ENCODE measurements around the gene TMEM234.

TMEM234 gene

DNA sequence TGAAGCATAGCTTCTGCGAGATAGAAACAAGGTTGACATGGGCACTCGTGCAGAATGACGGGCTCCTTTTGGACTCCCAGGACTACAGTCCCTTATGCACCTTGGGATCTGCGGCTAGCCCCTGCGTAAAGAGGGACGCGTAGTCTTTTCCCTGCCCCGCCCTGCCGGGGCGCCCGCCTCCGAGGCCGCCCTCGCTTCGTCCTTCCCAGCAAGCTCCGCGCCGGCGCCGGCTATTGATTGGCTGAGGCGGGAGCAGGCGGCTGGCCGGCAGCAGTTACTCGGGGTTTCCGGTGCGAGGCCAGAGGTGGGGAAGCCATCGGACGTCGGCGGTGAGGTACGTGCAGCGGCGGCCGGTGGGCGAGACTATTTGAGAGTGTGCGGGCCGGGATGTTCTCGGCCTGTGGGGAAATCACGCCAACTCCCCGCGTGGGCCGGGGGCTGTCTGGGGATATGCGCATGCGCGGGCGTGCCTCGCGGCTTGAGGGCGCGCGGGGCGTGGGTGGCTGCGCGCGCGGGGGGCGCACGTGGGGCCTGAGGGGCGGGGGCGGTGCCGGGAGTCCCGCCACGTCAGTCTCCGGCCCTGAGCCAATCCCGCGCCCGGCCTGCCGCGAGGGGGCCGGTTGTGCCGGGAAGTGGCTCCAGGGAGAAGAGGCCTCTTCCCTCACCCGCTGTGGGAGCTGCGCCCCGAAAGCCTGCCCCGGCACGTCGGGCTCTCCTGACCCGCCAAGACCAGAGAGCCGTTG lies 42.5 kb downstream of the TMEM234 start, which contains the start of gene TXLNA:
TXLNA (plus strand) TSS at position 233 of the 743 bp plus-strand sequence. CDS start 671 bp downstream, outside the sequence.
- ChIA-PET POLR2A (interaction anchor here (0.6 to 1.2 kb wide), 3 partner anchors 107 to 127 kb away, joined by 3 read pairs; partner anchors contain the start of gene TMEM39B), CTCF (interaction anchor here (0.9 to 1.5 kb wide), 3 partner anchors 18 to 71 kb away, joined by 3 to 5 read pairs (median 3); partner anchors contain the start of gene KPNA6)
- under 1% methylated on average over 61 of the region's 79 CpGs for WGBS (ENCODE audit: insufficient coverage)
- peak; percentile 84 to 88 (median 84) for DNase-seq
- H3K36me3 ChIP-seq (ENCODE audit: control insufficient read depth in 4 of 4, insufficient read depth in 4 of 4, low read length in 3 of 4), result peaks cover 5 to 43% (median 23%) of the 10 kb centered on the region in 4 experiments
- H3K9me3 ChIP-seq (ENCODE audit: control extremely low read depth in 1 of 5, control insufficient read depth in 4 of 5, insufficient read depth in 2 of 5, low read depth in 1 of 5, low read length in 4 of 5), result no peaks in the 10 kb centered on the region
- peak within 1 kb of the TSS; percentile 42 to 89 for H3K27ac ChIP-seq (ENCODE audit: insufficient read depth in 1 of 2, low read depth in 1 of 2, low read length in 2 of 2, poor library complexity in 1 of 2, severe bottlenecking in 2 of 2)
- H3K4me3 ChIP-seq (ENCODE audit: control insufficient read depth in 1 of 7, extremely low read depth in 1 of 7, insufficient read depth in 4 of 7, low read depth in 2 of 7, low read length in 6 of 7), result peak within 1 kb of the TSS; percentile 45 to 89 (median 71)
- H3K4me1 ChIP-seq (ENCODE audit: control extremely low read depth in 1 of 4, control insufficient read depth in 4 of 4, insufficient read depth in 4 of 4, low read length in 3 of 4), result peaks cover 0 to 40% (median 33%) of the 10 kb centered on the region in 4 experiments
- H3K27me3 ChIP-seq (replicated peaks in 2 of 5; ENCODE audit: control insufficient read depth in 4 of 5, insufficient read depth in 5 of 5, low read length in 4 of 5), result no peaks in the 10 kb centered on the region

DNA sequence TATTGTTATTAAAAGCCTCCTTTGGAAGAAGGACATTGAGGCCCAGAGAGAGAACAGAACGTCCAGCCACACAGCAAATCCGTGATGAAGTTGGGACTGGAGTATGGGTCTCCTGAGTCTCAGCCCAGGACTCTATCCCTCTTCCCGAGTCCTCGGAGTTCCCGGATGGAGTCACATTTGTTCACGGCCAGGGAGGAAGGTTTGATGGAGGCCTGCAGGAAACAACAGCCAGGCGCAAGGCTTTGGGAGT lies 43.0 kb downstream of the TMEM234 start:
- Histone ChIP-seq H3K27ac (ENCODE audit: insufficient read depth in 1 of 2, low read depth in 1 of 2, low read length in 2 of 2, poor library complexity in 1 of 2, severe bottlenecking in 2 of 2) (peak overlapping the region in 1 of 2 experiments; percentile 89), H3K4me3 (ENCODE audit: control insufficient read depth in 1 of 7, extremely low read depth in 1 of 7, insufficient read depth in 4 of 7, low read depth in 2 of 7, low read length in 6 of 7) (peak overlapping the region in 6 of 7 experiments; percentile 25 to 89 (median 72)), H3K4me1 (ENCODE audit: control extremely low read depth in 1 of 4, control insufficient read depth in 4 of 4, insufficient read depth in 4 of 4, low read length in 3 of 4) (peaks cover 0 to 35% (median 29%) of the 10 kb centered on the region in 4 experiments), H3K27me3 (replicated peaks in 2 of 5; ENCODE audit: control insufficient read depth in 4 of 5, insufficient read depth in 5 of 5, low read length in 4 of 5) (no peaks in the 10 kb centered on the region), H3K9me3 (ENCODE audit: control extremely low read depth in 1 of 5, control insufficient read depth in 4 of 5, insufficient read depth in 2 of 5, low read depth in 1 of 5, low read length in 4 of 5) (no peaks in the 10 kb centered on the region), H3K36me3 (ENCODE audit: control insufficient read depth in 4 of 4, insufficient read depth in 4 of 4, low read length in 3 of 4) (peaks cover 4 to 43% (median 18%) of the 10 kb centered on the region in 4 experiments)
- CTCF ChIA-PET, result interaction anchor here (0.9 kb wide), 1 partner anchor 18 kb away, joined by 3 read pairs; no protein-coding TSS in a partner anchor
- WGBS (ENCODE audit: insufficient coverage), result 42% methylated on average over 6 of the region's 7 CpGs
- POLR2A ChIA-PET, result interaction anchor here (0.6 to 1.2 kb wide), 3 partner anchors 106 to 128 kb away, joined by 3 read pairs; partner anchors contain the start of gene TMEM39B
- DNase-seq, result no peak

DNA sequence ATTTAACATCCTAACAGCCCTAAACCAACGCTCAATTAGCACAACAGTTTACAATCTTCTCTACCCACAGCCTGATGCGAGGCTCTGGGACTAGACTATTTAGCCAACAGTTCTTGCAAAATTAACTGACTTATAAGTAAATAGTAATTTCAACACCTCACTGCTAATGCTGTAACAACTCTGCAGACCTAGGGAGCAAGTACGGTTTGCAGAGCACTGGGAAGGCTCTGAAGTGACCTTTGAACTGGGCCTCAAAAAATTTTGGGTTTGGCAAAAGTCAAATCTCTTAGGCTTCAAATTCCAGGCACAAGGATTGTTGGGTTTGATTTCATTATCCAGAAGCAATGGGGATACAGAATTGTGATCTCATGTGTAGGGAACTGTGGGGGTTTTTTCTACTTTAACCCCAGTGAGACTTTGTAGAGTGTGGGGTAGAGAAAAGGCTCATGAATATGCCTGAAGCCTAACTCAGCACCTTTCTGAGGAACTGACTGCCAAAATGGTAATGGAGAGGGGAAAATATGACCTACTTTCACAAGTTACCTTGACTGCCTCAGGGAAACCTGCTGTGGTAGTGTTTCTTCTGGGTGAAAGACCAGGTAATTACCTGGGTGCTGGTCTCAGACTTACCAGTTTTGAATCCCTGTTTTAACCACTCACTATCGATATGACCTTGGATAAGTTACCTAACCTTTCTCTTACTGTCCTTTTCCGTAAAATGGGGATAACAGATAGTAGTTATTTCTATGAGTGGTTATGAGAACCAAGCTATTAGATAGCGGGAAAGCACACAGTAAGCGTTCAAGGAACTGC lies 43.6 kb downstream of the TMEM234 start:
- Histone ChIP-seq H3K27ac (ENCODE audit: insufficient read depth in 1 of 2, low read depth in 1 of 2, low read length in 2 of 2, poor library complexity in 1 of 2, severe bottlenecking in 2 of 2) (peak overlapping the region in 1 of 2 experiments; percentile 89), H3K4me1 (ENCODE audit: control extremely low read depth in 1 of 4, control insufficient read depth in 4 of 4, insufficient read depth in 4 of 4, low read length in 3 of 4) (peaks cover 0 to 33% (median 27%) of the 10 kb centered on the region in 4 experiments), H3K27me3 (replicated peaks in 2 of 5; ENCODE audit: control insufficient read depth in 4 of 5, insufficient read depth in 5 of 5, low read length in 4 of 5) (no peaks in the 10 kb centered on the region), H3K36me3 (ENCODE audit: control insufficient read depth in 4 of 4, insufficient read depth in 4 of 4, low read length in 3 of 4) (peaks cover 2 to 44% (median 15%) of the 10 kb centered on the region in 4 experiments), H3K9me3 (ENCODE audit: control extremely low read depth in 1 of 5, control insufficient read depth in 4 of 5, insufficient read depth in 2 of 5, low read depth in 1 of 5, low read length in 4 of 5) (no peaks in the 10 kb centered on the region), H3K4me3 (ENCODE audit: control insufficient read depth in 1 of 7, extremely low read depth in 1 of 7, insufficient read depth in 4 of 7, low read depth in 2 of 7, low read length in 6 of 7) (peak overlapping the region in 4 of 7 experiments; percentile 25 to 74 (median 72))
- ChIA-PET CTCF (interaction anchor here (0.9 kb wide), 1 partner anchor 19 kb away, joined by 3 read pairs; no protein-coding TSS in a partner anchor), POLR2A (interaction anchor here (0.6 to 1.2 kb wide), 3 partner anchors 106 to 128 kb away, joined by 3 read pairs; partner anchors contain the start of gene TMEM39B)
- 94% methylated on average over 5 of the region's 7 CpGs for WGBS (ENCODE audit: insufficient coverage)
- no peak for DNase-seq

DNA sequence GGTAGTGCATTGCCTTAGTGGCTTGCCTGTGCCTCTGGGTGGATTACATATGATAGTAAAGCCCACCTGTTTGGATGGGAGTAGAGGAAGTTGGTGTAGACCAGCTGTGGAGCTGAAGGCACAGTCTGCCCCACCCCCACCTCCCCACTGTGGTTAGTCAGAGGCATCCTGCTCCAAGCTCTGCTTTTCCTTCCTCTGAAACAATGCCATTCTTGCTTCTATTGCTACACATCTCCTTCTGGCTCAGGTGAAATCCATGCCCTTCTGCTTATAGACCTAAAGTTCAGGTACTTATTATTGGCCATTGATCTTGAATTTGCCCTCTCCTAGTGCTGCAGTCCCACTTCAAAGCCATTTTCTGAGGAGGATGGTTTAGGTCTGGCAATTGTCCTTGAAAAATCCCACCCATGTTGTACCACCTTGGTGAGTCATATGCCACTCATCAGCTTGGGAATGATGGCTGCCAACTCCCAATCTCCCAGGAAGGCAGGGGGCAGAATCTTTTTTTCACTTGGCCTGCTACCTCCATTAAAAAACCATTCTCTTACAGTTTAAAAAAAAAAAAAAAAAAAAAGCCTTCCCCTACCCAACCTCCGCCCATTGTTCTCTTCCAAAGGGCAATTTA lies 49.4 kb downstream of the TMEM234 start:
- H3K4me1 ChIP-seq (ENCODE audit: control extremely low read depth in 1 of 4, control insufficient read depth in 4 of 4, insufficient read depth in 4 of 4, low read length in 3 of 4), result peaks cover 7 to 15% (median 9%) of the 10 kb centered on the region in 4 experiments
- ChIA-PET CTCF (interaction anchor here (0.7 to 0.9 kb wide), 3 partner anchors 20 to 239 kb away, joined by 3 read pairs; no protein-coding TSS in a partner anchor), POLR2A (interaction anchor here (0.5 kb wide), 1 partner anchor 107 kb away, joined by 5 read pairs; no protein-coding TSS in a partner anchor)
- no peak overlapping the region for H3K4me3 ChIP-seq (ENCODE audit: control insufficient read depth in 1 of 7, extremely low read depth in 1 of 7, insufficient read depth in 4 of 7, low read depth in 2 of 7, low read length in 6 of 7)
- H3K9me3 ChIP-seq (ENCODE audit: control extremely low read depth in 1 of 5, control insufficient read depth in 4 of 5, insufficient read depth in 2 of 5, low read depth in 1 of 5, low read length in 4 of 5), result no peaks in the 10 kb centered on the region
- peak; percentile 14 to 62 (median 61) for DNase-seq
- H3K27ac ChIP-seq (ENCODE audit: insufficient read depth in 1 of 2, low read depth in 1 of 2, low read length in 2 of 2, poor library complexity in 1 of 2, severe bottlenecking in 2 of 2), result no peak overlapping the region
- H3K27me3 ChIP-seq (replicated peaks in 2 of 5; ENCODE audit: control insufficient read depth in 4 of 5, insufficient read depth in 5 of 5, low read length in 4 of 5), result no peaks in the 10 kb centered on the region
- peaks cover 13 to 72% (median 38%) of the 10 kb centered on the region in 4 experiments for H3K36me3 ChIP-seq (ENCODE audit: control insufficient read depth in 4 of 4, insufficient read depth in 4 of 4, low read length in 3 of 4)
- no CpG with 5 or more reads among the region's 1 CpG for WGBS (ENCODE audit: insufficient coverage)

DNA sequence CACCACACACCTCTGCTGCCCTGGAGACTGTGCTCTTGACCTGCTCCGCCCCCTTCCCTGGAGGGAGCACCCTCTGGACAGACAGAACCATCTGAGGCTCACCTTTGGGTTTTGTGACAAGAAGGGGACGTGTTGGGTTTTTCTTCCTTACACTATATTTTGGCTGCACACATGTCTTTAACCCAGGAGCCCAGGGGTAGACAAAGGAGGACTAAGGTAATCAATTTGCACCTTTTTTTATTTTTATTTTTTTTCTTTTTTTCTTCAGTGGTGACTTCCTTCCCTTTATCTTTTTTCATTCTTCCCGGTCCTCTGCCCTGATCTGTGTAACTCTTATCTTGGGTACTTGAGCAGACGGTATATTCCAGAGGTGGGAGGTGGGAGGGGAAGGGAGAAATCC lies 51.2 kb downstream of the TMEM234 start:
- 100% methylated on average over 1 of the region's 4 CpGs for WGBS (ENCODE audit: insufficient coverage)
- POLR2A ChIA-PET, result no interaction called here

More for the DNA sequence above, 51.2 kb downstream of the TMEM234 start:
- Histone ChIP-seq H3K36me3 (ENCODE audit: control insufficient read depth in 4 of 4, insufficient read depth in 4 of 4, low read length in 3 of 4) (peaks cover 16 to 83% (median 48%) of the 10 kb centered on the region in 4 experiments), H3K27ac (ENCODE audit: insufficient read depth in 1 of 2, low read depth in 1 of 2, low read length in 2 of 2, poor library complexity in 1 of 2, severe bottlenecking in 2 of 2) (peak overlapping the region in 1 of 2 experiments; percentile 9), H3K4me1 (ENCODE audit: control extremely low read depth in 1 of 4, control insufficient read depth in 4 of 4, insufficient read depth in 4 of 4, low read length in 3 of 4) (peaks cover 7 to 15% (median 9%) of the 10 kb centered on the region in 4 experiments), H3K4me3 (ENCODE audit: control insufficient read depth in 1 of 7, extremely low read depth in 1 of 7, insufficient read depth in 4 of 7, low read depth in 2 of 7, low read length in 6 of 7) (no peak overlapping the region), H3K27me3 (replicated peaks in 2 of 5; ENCODE audit: control insufficient read depth in 4 of 5, insufficient read depth in 5 of 5, low read length in 4 of 5) (no peaks in the 10 kb centered on the region), H3K9me3 (ENCODE audit: control extremely low read depth in 1 of 5, control insufficient read depth in 4 of 5, insufficient read depth in 2 of 5, low read depth in 1 of 5, low read length in 4 of 5) (no peaks in the 10 kb centered on the region)
- no peak for DNase-seq
- CTCF ChIA-PET, result interaction anchor here (1.1 kb wide), 1 partner anchor 30 kb away, joined by 5 read pairs; the partner anchor contains the start of gene CCDC28B
